Activated gamma-delta T cell treated with Interleukin-2 at 50 U/mL for 16 hours (primary cell): Measurements from ENCODE around the gene PARP16.

ENCODE experiments used
- DNase-seq: peaks from one replicate; pipeline ENCODE4 v3.0.0-alpha.2; 2020

PARP16 gene

DNA sequence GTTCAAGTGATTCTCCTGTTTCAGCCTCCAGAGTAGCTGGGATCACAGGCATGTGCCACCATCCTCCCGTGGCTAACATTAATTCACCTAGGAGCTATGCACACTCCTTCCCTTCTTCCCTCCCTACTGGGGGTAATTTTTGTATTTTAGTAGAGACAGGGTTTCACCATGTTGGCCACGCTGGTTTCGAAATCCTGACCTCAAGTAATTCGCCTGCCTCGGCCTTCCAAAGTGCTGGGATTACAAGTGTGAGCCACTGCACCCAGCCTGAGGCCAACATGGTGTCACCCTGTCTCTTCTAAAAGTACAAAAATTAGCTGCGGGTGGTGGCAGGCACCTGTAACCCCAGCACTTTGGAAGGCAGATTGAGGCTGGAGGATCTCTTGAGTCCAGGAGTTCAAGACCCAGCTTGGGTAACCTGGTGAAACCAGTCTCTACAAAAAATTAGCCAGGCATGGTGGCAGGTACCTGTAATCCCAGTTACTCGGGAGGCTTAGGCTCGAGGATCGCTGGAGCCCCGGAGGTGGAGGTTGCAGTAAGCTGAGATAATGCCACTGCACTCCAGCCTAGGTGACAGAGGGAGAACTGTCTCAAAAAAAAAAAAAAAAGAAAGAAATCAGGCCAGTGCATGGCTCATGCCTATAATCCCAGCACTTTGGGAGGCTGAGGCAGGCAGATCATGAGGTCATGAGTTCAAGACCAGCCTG, 23.9 kb upstream of the PARP16 start:
- DNase-seq: no peak

DNA sequence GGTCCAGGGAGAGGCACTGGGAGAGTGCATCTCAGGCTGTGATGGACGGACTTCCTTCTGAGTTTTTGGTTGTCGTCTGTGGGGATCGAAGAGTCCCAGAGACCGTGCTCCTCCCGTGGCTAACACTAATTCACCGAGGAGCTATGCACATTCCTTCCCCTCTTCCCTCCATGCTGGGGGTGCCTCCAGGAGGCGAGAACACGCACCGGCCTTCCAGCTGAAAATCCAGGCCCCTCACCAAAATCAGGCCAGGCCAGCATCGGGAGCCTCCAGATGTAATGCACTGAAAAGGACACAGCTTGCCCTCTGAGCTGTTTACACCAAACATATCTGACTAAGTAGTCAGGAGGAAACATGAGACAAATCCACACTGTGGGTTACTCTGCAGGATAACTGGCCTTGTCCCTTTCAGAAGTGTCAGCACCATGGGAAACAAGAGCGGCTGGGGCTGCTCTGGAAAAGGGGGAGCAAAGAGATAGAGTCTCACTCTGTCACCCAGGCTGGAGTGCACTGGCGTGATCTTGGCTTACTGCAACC, 23.3 kb upstream of the PARP16 start:
- DNase-seq: no peak

DNA sequence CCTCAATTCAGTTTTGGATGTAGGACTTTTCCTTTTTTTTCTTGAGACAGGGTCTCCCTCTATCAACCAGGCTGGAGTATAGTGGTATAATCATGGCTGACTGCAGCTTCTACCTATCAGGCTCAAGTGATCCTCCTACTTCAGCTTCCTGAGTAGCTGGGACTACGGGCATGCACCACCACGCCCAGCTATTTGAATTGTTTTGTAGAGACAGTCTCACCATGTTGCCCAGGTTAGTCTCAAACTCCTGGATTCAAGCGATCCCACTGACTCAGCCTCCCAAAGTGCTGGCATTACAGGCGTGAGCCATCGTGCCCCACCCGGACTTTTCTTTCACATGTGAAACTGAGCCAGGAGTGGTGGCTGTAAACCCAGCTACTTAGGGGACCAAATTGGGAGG, 21.3 kb upstream of the PARP16 start:
- DNase-seq: no peak

DNA sequence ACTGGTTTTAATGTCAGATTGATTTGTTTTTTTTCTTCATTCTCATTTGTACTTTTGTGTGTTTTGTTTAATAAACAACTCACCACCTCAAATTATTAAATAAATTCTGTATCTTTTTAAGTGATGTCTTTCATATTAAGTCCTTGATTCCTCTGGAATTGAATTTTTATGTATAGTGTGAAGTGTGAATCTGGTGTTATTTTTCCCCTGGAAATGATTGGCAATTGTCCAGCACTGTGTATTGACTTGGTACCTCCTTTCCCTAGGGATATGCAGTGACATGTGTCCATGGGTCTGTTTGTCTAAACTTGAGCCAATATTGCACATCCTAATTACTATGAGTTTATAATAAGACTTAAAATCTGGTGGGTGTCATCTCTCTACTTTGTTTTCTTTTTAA, 19.9 kb upstream of the PARP16 start:
- no peak for DNase-seq

GRCh38 chr15:65305776-65306175, 19.1 kb upstream of the PARP16 start:
- DNase-seq: no peak

GRCh38 chr15:65305150-65305758, 18.6 kb upstream of the PARP16 start:
- no peak for DNase-seq

GRCh38 chr15:65304381-65305149, 17.9 kb upstream of the PARP16 start, which contains the start of gene RNU5B-1:
RNU5B-1 (plus strand) TSS chr15:65304677.
- DNase-seq: peak; percentile 74

- no peak for DNase-seq
These were observed 17.2 kb upstream of the PARP16 start for GRCh38 chr15:65303687-65304380.

DNA sequence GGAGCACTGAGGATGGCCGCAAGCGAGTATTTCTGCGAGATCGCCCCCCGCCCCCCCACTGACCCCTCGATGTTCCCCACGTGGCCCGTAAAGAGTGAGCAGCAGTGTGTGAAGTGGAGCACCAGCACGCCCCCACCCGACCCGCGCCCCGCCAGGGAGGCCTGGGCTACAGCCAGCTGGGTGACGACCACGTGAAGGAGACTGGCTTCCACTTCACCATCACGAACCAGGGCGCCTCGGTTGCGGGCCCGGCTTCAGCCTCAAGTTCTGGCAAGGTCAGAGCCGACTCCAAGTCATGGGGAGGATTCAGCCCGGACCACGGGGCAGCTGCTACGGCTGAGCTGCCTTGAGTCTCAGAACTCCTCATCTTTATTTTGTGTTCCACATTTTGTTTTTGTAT, 15.4 kb upstream of the PARP16 start:
- no peak for DNase-seq

DNA sequence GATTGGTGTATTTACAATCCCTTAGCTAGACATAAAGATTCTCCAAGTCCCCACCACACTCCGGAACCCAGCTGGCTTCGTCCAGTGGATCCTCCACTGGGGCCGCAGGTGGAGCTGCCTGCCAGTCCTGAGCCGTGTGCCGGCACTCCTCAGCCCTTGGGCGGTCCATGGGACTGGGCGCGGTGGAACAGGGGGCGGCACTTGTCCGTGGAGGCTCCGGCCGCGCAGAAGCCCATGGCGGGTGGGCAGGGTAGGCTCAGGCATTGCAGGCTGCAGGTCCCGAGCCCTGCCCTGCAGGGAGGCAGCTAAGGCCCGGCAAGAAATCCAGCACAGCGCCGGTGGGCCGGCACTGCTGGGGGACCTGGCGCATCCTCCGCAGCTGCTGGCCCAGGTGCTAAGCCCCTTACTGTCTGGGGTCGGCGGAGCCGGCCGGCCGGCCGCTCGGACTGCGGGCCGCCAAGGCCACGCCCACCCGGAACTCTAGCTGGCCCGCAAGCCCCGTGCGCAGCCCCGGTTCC, 14.3 kb upstream of the PARP16 start:
- DNase-seq: no peak

DNA sequence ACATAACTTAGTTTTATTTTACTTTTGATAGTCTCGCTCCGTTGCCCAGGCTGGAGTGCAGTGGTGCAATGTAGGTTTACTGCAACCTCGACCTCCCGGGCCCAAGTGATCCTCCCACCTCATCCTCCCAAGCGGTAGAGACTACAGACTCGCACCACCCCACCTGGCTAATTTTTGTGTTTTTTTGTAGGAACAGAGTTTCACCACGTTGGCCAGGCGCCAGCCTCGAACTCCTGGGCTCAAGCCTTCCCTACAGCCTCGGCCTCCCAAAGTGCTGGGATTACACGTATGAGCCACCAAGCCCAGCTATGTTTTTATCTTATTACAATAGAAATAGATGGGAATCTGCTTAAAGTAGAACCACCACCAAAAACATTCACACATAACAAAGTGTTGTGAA, 12.0 kb upstream of the PARP16 start:
- no peak for DNase-seq

DNA sequence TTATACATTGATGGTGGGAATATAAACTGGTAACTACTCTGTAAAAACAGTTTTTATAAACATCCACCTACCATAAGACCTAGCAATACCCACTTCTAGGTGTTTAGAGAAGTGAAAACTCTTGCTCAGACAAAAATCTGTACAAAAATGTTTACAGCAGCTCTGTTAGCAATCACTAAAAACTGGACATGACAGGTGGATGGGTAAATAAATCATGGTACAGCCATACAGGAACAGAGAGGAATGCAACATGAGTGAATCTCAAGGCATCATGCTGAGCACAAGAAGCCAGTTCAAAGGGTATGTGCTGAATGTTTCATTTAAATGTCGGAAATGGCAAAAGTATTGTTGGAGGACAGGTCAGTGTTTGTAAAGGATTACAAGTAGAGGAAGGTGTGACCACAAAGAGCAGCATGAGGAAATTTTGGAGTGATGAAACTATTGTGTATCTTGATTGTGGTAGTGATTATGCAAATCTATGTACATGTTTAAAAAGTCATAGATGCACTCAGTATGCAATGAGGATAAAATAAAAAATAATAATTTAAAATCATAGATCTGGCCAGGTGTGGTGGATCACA, 6.3 kb upstream of the PARP16 start:
- DNase-seq: no peak

DNA sequence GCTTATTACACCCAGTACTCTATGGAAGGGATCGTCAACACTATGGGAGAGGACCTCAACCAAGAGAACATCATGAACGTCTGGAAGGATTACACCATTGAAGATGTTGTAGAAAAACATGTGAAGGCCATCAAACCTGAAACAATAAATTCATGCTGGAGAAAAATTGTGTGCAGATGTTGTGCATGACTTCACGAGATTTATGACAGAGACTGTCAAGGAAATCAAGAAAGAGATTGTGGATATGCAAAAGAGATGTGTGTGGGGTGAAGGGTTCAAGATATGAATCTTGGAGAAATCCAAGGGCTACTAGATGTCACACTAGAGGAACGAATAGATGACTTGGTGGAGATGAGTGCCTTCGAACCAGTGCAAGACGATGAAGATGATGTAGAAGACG, 3.5 kb upstream of the PARP16 start:
- DNase-seq: no peak

DNA sequence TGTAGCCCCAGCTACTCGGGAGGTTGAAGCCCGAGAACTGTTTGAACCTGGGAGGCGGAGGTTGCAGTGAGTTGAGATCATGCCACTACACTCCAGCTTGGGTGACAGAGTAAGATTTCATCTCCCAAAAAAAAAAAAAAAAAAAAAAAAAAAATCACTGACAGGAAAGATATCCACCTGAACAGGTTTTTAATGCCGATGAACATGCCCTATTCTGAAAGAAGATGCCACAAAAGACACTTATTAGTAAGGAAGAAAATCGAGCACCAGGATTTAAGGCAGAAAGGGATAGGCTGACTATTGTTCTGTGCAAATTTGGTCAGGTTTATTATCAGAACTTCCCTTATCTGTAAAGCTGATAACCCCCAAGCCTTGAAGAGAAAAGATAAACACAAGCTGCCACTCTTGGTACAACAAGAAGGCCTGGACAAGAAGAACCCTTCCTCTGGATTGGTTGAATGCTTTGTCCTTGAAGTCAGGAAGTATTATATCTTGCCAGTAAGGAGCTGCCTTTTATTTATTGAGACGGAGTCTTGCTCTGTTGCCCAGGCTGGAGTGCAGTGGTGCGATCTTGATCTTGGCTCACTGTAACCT, 2.7 kb upstream of the PARP16 start:
- no peak for DNase-seq

DNA sequence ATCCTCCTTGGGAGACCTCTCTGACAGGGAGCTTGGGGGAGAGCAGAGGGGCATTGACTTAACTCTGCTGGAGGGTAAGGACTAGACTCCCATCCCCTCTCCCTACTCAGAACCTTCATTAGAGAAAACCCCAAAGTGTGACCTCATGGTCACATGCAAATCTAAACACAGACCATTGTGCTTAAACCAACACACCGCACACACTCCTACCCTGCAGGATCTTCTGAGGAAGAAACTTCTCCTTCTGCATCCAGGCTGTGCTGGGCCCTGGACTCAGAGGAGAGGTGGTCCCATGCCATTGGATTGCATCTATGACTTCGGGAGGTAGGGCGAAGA, 805 bp upstream of the PARP16 start:
- DNase-seq: no peak

DNA sequence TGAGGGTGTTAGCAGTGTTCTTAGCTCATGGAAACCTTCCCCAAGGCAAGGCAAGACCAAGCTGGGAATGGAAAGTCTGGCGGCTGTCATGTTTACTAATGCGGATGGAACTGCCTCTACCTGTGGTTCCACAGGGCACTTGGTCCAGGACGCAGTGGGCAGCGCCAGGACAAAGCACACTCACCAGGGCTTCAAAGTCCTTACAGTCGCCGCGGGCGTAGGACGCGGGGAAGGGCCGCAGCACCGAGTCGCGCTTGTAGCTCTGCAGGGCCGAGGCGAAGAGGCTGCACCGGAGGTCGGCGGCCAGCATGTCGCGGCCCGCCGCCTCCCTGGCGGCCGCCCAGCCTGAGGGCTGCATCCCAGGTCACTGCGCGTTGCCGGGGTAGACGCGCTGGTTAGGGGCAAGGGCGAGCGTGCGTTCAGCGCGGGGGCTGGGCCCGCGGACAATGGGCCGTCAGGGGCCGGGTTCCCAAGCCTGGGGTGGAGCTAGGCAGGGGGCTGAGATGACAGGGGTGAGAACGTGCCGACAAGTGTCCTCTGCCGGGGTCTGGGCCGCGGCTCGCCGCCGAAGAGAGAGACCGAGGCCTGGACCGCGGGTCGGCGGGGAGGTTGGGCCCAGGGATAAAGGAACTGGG, 497 bp downstream of the PARP16 start:
- no peak for DNase-seq

- no peak for DNase-seq
These were observed 1.2 kb downstream of the PARP16 start for GRCh38 chr15:65285291-65286068.

DNA sequence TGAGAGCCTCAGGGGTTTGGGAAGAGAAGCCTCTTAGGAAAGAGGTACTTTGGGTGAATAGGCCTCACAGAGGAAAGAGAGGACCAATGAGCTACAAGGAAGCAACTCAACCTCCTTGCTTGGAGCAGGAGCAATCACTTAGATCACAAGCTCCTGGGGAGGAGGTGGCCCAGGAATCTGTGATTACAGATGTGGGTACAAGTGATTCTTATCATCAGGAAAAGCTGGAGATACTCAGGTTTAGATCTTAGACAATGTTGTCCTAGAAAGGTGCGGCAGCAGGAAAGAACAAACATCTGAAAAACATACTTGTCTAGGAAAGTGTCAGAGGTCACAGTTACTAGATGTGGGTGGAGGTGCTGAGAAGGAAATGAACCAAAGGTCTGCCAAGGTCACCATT, 8.2 kb downstream of the PARP16 start:
- DNase-seq: no peak

GRCh38 chr15:65277015-65277414, 9.7 kb downstream of the PARP16 start:
- no peak for DNase-seq

DNA sequence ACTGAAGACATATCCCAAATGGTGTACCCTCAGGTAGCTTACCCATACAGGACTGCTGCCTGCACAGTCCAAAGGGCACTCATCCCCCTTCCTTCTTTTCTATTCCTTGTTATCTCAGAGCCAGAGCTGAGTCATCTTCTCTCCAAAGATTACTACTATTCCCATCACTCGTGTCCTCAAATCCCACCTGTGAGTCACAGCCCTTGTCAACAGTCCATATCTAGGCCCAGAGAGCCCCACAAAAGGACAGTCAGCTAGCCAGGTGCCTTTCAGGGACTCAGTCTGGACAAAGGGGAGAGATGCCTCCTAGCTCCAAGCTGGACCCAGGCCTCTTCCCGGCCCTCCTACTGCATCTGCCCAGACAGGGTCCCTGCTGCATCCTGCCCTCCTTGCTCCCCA, 11.0 kb downstream of the PARP16 start:
- no peak for DNase-seq

- DNase-seq: no peak
These were observed 11.5 kb downstream of the PARP16 start for GRCh38 chr15:65275104-65275727.
